ENCODE measurements around the gene LIME1. TPM values are rescaled to one million over a fixed set of nuclear protein-coding genes. Genes with fewer than 3 reads are reported as not detected.

Gene LIME1
- total RNA-seq, 1 donor, result 15.6 TPM

DNA sequence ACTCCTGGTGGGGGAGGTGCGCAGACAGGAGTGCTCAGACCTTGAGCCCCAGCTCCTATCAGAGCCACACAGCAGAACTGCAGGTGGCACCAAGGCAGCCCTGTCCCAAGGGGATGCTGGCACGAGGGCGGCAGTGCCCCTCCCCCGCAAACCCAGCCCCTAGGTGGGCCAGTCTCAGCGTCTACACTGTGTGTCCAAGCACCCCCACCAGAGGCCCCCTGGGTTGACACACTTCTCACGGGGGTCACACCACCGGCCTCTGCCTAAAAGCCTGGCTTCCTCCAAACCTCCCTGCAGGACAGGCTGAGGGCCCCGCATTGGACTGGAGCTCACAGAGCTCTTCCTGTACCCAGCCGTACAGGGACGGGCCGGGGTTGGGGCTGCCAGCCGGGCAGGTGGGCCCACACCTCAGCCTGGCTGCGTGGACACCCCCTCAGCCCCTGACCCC lies 11.2 kb downstream of the LIME1 start:
- no peak for DNase-seq (ENCODE audit: low read depth in 2 of 3, low spot score in 2 of 3)

- DNase-seq (ENCODE audit: low read depth in 2 of 3, low spot score in 2 of 3), result no peak
Observed at GRCh38 chr20:63748070-63748933, 11.8 kb downstream of the LIME1 start.

GRCh38 chr20:63748934-63749270 lies 12.4 kb downstream of the LIME1 start:
- no peak for DNase-seq (ENCODE audit: low read depth in 2 of 3, low spot score in 2 of 3)

DNA sequence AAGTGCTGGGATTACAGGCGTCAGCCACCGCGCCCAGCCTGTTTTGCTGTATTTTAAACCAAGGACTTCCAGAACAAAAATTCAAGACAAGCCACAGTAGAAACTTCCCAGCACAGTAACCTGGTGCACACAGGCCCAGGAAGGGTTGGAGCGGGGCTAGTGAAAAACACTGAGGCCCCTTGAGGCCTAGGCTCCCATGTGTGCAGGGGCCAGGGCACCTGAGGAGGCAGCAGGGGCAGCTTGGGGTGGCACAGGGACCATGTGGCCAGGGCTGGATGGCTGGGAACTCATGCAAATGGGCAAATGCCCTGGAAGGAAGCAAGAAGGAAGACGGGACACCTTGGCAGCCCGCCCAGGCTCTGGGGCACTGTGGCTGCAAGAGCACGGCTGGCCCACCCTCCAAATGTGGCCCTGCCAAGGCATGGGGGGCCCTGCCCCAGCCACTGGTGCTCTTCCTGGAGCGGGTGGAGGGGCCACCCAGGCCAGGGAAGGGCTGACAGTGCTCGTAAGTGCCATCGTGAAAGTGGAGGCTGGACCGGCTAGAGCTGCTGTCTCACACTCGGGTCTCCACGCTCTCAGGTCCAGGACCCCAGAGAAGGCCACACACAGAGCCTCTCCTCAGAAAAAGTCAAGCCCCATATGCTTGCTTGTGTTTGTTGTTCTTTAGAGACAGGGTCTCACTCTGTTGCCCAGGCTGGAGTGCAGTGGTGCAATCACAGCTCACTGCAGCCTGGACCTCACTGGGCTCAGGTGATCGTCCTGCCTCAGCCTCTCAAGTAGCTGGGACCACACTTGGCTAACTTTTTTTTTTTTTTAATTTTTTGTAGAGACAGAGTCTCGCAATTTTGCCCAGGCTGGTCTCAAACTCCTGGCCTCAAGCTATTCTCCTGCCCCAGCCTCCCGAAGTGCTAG lies 13.4 kb downstream of the LIME1 start:
- no peak for DNase-seq (ENCODE audit: low read depth in 2 of 3, low spot score in 2 of 3)

DNA sequence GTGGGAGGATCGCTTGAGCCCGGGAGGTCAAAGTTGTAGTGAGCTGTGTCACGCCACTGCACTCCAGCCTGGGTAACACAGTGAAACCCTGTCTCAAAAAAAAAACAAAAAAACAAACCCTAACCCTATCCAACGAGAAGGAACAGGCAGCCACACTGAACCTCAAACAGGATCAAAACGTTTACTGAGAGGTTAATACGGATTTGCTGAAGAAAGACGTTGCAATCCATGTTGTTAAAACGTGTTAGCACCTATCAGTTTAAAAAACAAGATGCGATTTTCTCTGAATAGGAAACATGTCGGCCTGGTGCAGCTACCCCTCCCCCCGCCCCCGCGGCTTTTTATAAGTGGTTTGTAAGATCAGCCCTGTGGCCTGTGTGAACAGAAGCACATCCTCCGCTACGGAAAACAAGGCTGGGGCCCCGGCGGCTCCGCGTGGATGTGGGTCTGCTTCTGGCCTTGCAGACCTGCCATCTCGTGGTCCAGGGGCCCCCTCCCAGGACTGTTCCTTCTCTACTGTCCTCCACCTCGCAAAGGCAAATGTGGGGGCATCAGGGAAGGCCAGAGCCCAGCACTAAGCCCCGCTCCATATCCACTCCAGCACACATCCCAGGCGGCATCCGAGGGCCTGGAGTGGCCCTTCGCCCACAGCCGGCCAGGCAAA lies 14.5 kb downstream of the LIME1 start:
- peak in 2 of 3 donors; percentile 35 to 40 for DNase-seq (ENCODE audit: low read depth in 2 of 3, low spot score in 2 of 3)

- no peak for DNase-seq (ENCODE audit: low read depth in 2 of 3, low spot score in 2 of 3)
Observed at GRCh38 chr20:63751471-63752271, 15.2 kb downstream of the LIME1 start.

GRCh38 chr20:63752411-63753101 lies 16.1 kb downstream of the LIME1 start:
- no peak for DNase-seq (ENCODE audit: low read depth in 2 of 3, low spot score in 2 of 3)

DNA sequence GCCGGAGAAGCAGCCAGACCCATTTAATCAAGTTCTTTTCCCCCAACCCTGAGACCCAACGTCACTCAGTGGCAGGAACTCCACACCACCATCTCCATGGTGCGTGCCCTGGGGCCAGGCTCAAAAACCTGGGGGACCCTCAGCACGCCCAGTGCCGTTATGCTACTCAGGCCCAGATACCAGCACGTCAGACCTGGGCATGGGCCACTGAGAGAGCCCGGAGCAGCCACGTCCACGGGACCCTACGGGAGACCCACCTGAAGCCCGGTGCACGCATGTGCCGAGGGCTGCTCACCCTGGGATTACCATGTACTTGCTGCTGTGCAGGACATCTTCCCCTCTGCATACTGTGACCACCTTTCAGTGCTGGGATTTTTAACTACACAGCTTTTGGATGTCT lies 16.9 kb downstream of the LIME1 start:
- DNase-seq (ENCODE audit: low read depth in 2 of 3, low spot score in 2 of 3), result no peak

- no peak for DNase-seq (ENCODE audit: low read depth in 2 of 3, low spot score in 2 of 3)
Observed at GRCh38 chr20:63754008-63754407, 17.5 kb downstream of the LIME1 start.

GRCh38 chr20:63755933-63756647 lies 19.6 kb downstream of the LIME1 start:
- no peak for DNase-seq (ENCODE audit: low read depth in 2 of 3, low spot score in 2 of 3)

- DNase-seq (ENCODE audit: low read depth in 2 of 3, low spot score in 2 of 3), result no peak
Observed at GRCh38 chr20:63756648-63756991, 20.2 kb downstream of the LIME1 start.

DNA sequence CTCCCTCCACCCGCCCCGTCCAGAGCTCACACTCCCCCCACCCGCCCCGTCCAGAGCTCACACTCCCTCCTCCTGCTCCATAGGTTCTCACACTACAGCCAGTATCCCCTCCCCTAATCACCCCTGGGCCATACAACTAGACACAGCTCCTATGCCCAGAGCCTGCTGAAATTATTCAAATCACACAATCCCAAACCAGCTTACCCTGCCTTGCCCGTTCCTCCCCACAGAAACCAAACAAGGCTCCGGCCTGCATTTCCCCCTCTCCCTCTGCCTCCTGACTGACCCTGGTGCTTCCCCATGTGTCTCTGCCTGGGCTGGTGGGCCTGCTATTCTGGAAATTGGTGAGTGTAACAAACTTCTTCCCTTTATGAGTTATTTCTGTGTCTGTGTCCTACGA lies 21.7 kb downstream of the LIME1 start:
- DNase-seq (ENCODE audit: low read depth in 2 of 3, low spot score in 2 of 3), result no peak

GRCh38 chr20:63759377-63759901 lies 23.0 kb downstream of the LIME1 start:
- DNase-seq (ENCODE audit: low read depth in 2 of 3, low spot score in 2 of 3), result no peak

GRCh38 chr20:63765082-63765873 lies 28.8 kb downstream of the LIME1 start:
- no peak for DNase-seq (ENCODE audit: low read depth in 2 of 3, low spot score in 2 of 3)

GRCh38 chr20:63765902-63766301 lies 29.4 kb downstream of the LIME1 start:
- DNase-seq (ENCODE audit: low read depth in 2 of 3, low spot score in 2 of 3), result no peak

DNA sequence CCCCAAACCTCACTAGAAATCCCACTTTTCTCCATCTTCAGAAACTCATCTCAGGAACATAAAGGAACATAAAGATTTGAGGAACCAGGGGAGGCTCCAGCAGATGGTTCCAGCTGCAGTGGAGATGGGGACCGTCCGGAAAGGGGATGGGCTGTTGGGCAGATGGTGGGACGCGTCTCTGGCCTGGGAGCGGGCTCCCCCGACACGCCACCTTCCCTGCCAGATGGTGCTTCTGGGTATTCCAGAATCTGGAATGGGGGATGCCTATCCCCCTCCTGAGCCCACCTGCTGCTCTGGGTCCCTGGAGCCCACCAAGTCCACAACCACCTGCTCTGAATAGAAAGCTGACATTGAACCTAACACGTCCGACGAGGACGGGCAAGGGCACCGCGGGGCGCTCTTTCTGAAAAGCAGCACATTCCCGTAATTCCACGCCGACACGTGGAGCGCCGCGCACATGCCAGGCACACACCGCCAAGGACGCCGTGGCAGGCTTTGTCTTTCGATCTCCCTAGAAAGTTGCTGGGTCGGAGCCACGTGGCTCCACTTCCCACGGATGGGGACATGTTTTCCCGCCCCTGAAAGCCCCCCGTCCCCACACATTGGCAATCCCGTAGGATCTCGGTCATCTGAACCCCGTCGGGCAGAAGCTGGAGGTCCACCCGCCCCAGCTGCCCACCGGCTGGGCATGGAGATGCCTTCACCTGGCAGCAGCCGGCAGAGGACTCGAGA lies 30.4 kb downstream of the LIME1 start:
- no peak for DNase-seq (ENCODE audit: low read depth in 2 of 3, low spot score in 2 of 3)

DNA sequence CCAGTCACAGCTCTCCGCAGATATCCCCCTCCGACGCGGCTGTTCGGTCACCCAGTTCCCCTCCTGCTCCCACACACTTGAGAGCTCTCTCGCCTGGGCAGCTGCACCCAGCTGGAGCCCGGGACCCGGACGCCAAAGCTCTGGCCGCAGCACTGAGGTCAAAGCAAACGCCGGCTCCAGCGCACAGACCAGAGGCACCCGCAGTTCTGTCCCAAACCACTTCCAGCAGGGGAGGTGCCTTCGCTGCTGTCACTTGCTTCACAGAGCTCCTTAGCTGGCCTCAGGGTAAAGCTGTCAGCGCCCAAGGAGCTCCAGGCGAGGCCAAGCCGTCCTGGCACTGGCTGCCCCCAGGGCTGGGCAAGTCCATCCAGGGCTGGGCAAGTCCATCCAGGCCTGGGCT lies 31.0 kb downstream of the LIME1 start:
- DNase-seq (ENCODE audit: low read depth in 2 of 3, low spot score in 2 of 3), result no peak

DNA sequence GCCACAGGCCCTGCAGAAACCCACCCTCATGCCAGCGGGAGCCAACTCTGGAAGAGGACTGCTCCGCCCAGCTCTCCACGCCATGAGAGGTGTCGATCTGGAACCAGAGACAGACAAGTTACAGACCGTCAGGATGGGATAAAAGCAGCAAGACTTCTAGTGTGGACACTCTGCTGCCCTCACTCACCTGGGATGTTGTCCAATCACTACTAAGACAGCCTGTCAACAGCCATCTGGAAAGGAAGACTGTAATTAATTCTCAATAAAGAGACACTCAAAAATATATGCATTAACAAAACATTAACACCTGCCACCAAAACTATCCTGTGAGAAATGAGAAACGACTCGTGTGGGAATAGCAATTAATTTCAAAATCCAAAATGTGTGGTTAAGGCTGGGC lies 31.4 kb downstream of the LIME1 start:
- DNase-seq (ENCODE audit: low read depth in 2 of 3, low spot score in 2 of 3), result no peak
